GM19438 (cell line): ENCODE data around the gene SKI.
A peak's percentile ranks its signal among the peaks of the same experiment; 100 is the strongest.

ENCODE experiments used
- ATAC-seq: cut with Tn5 transposase; IDR thresholded peaks from one replicate; pipeline ENCODE4 v1.9.1; 2021; ENCODE audit warnings: low read depth; ENCODE audit not compliant: unreplicated experiment

The SKI gene

GRCh38 chr1:2208309-2209239, 19.5 kb upstream of the SKI start:
- no peak for ATAC-seq

GRCh38 chr1:2209400-2210083, 18.6 kb upstream of the SKI start:
- no peak for ATAC-seq

GRCh38 chr1:2210084-2210653, 17.9 kb upstream of the SKI start:
- ATAC-seq = no peak

- ATAC-seq = no peak
These were observed 17.3 kb upstream of the SKI start for GRCh38 chr1:2210786-2211185.

- no peak for ATAC-seq
These were observed 15.9 kb upstream of the SKI start for GRCh38 chr1:2212274-2212531.

- ATAC-seq = no peak
These were observed 15.3 kb upstream of the SKI start for GRCh38 chr1:2212532-2213491.

- ATAC-seq = no peak
These were observed 14.3 kb upstream of the SKI start for GRCh38 chr1:2213576-2214505.

GRCh38 chr1:2214541-2215241, 13.4 kb upstream of the SKI start:
- no peak for ATAC-seq

GRCh38 chr1:2215329-2215728, 12.8 kb upstream of the SKI start:
- ATAC-seq = no peak

- ATAC-seq = no peak
These were observed 12.0 kb upstream of the SKI start for GRCh38 chr1:2215909-2216766.

GRCh38 chr1:2216767-2217058, 11.4 kb upstream of the SKI start:
- no peak for ATAC-seq

GRCh38 chr1:2221271-2221670, 6.8 kb upstream of the SKI start:
- no peak for ATAC-seq

- ATAC-seq = no peak
These were observed 3.9 kb upstream of the SKI start for GRCh38 chr1:2224170-2224584.

GRCh38 chr1:2224631-2225428, 3.3 kb upstream of the SKI start:
- no peak for ATAC-seq

GRCh38 chr1:2226525-2227345, 1.4 kb upstream of the SKI start:
- ATAC-seq = no peak

- peak; percentile 84 for ATAC-seq
These were observed 568 bp upstream of the SKI start for GRCh38 chr1:2227346-2228156.
